Vagina (tissue), 2 donors: ENCODE data around the gene ARHGAP42. TPM values are rescaled to one million over a fixed set of nuclear protein-coding genes. Genes with fewer than 3 reads are reported as not detected.

ENCODE experiments used
- DNase-seq, 2 donors: peaks; one replicate each; pipeline ENCODE4 v3.0.0-alpha.2; 2017; ENCODE audit errors: extremely low spot score in 2 of 2
- H3K27ac ChIP-seq: fragments of 200-600 bp; sonication (generic); one replicate; pipeline ENCODE4 v1.5.1; 2019
- H3K27me3 ChIP-seq: fragments of 200-600 bp; sonication (generic); one replicate; pipeline ENCODE4 v1.5.1; 2019
- H3K36me3 ChIP-seq, 2 donors: fragments of 200-600 bp; sonication (generic); one replicate each; pipeline ENCODE4 v1.5.1; 2017 to 2019
- H3K4me1 ChIP-seq: fragments of 200-600 bp; sonication (generic); one replicate; pipeline ENCODE4 v1.5.1; 2019
- H3K4me3 ChIP-seq, 2 donors: fragments of 200-600 bp; sonication (generic); 1 replicate in 1 of 2; 2 replicates in 1 of 2; pipeline ENCODE4 v1.5.1; 2016 to 2019
- H3K9me3 ChIP-seq: fragments of 200-600 bp; sonication (generic); one replicate; pipeline ENCODE4 v1.5.1; 2019
- CTCF ChIP-seq, 3 experiments: fragments of 450-650 bp in 2 of 3; fragments of 200-600 bp in 1 of 3; sonication (generic) in 1 of 3; IDR thresholded peaks; one replicate each; pipeline ENCODE4 v1.5.1; 2017 to 2019; ENCODE audit warnings: antibody characterized with exemption in 3 of 3, mild to moderate bottlenecking in 2 of 3, moderate library complexity in 2 of 3
- POLR2A ChIP-seq, 2 donors: fragments of 450-650 bp; IDR thresholded peaks; one replicate each; pipeline ENCODE4 v1.6.1; 2017; ENCODE audit warnings: antibody characterized with exemption in 2 of 2, mild to moderate bottlenecking in 2 of 2, moderate library complexity in 2 of 2
- POLR2AphosphoS5 ChIP-seq, 2 donors: sonication (generic); formaldehyde crosslinking; IDR thresholded peaks; one replicate each; pipeline ENCODE4 v1.9.0; 2017; ENCODE audit warnings: antibody characterized with exemption in 2 of 2, mild to moderate bottlenecking in 2 of 2, low read depth in 1 of 2; ENCODE audit not compliant: insufficient read depth in 1 of 2
- intact Hi-C: fragments of 100-400 bp; cut with DNase I; formaldehyde crosslinking; loops from one replicate; pipeline ENCODE4 v1.15.1; 2023
- total RNA-seq: library from RNA; depleted of rRNA; stranded (reverse); fragments of >200 nt; gene quantifications from one replicate; pipeline ENCODE4 v1.2.3, GENCODE V29; 2016

The ARHGAP42 gene
- total RNA-seq, 1 donor from 2014 or later, result 5.9 TPM

GRCh38 chr11:100914415-100915110 is 227.5 kb downstream of the ARHGAP42 start:
- no peak overlapping the region for H3K4me3 ChIP-seq
- intact Hi-C loops, result no loop called here

GRCh38 chr11:100918551-100919500 is 231.7 kb downstream of the ARHGAP42 start:
- intact Hi-C loops, result no loop called here
- H3K27ac ChIP-seq, result no peak overlapping the region
- no peak overlapping the region for H3K4me3 ChIP-seq

More at GRCh38 chr11:100914415-100915110, 227.5 kb downstream of the ARHGAP42 start:
- Histone ChIP-seq H3K4me1 (no peaks in the 10 kb centered on the region), H3K36me3 (no peaks in the 10 kb centered on the region), H3K27me3 (no peaks in the 10 kb centered on the region), H3K9me3 (no peaks in the 10 kb centered on the region), H3K27ac (no peak overlapping the region)
- TF ChIP-seq CTCF (IDR thresholded peaks at IDR 0.05) (no peak), POLR2AphosphoS5 (IDR thresholded peaks at IDR 0.05; ENCODE audit: insufficient read depth in 1 of 2, low read depth in 1 of 2) (no peak), POLR2A (IDR thresholded peaks at IDR 0.05) (no peak)
- DNase-seq, result no peak

DNA sequence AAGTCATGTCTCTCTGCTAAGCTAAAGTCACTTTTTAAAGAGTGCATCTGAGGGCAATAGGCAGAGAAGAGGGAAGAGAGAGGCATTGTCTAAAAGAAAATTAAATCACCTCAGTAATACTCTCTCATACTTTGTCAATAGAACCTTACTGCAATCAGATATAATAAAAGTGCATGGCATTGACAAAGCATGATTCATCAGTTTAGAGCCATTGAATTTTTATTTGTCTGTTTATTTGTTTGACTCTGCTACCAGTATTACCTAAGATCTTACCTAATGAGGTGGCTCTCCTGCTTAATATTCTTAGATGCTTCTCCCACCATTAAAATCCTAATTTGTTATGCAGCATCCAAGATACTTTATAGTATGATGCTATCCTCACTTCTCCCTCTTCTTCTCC is 233.5 kb downstream of the ARHGAP42 start:
- H3K27ac ChIP-seq, result no peak overlapping the region
- intact Hi-C loops, result no loop called here
- no peaks in the 10 kb centered on the region for H3K36me3 ChIP-seq
- no peaks in the 10 kb centered on the region for H3K4me1 ChIP-seq
- no peaks in the 10 kb centered on the region for H3K27me3 ChIP-seq
- H3K4me3 ChIP-seq, result no peak overlapping the region
- TF ChIP-seq POLR2AphosphoS5 (IDR thresholded peaks at IDR 0.05; ENCODE audit: insufficient read depth in 1 of 2, low read depth in 1 of 2), result no peak
- TF ChIP-seq POLR2A (IDR thresholded peaks at IDR 0.05), result no peak
- TF ChIP-seq CTCF (IDR thresholded peaks at IDR 0.05), result no peak
- no peaks in the 10 kb centered on the region for H3K9me3 ChIP-seq
- no peak for DNase-seq

More at GRCh38 chr11:100918551-100919500, 231.7 kb downstream of the ARHGAP42 start:
- Histone ChIP-seq H3K4me1 (no peaks in the 10 kb centered on the region), H3K36me3 (no peaks in the 10 kb centered on the region), H3K27me3 (no peaks in the 10 kb centered on the region), H3K9me3 (no peaks in the 10 kb centered on the region)
- no peak for DNase-seq
- TF ChIP-seq POLR2AphosphoS5 (IDR thresholded peaks at IDR 0.05; ENCODE audit: insufficient read depth in 1 of 2, low read depth in 1 of 2), result no peak
- no peak for TF ChIP-seq POLR2A (IDR thresholded peaks at IDR 0.05)
- no peak for TF ChIP-seq CTCF (IDR thresholded peaks at IDR 0.05)

DNA sequence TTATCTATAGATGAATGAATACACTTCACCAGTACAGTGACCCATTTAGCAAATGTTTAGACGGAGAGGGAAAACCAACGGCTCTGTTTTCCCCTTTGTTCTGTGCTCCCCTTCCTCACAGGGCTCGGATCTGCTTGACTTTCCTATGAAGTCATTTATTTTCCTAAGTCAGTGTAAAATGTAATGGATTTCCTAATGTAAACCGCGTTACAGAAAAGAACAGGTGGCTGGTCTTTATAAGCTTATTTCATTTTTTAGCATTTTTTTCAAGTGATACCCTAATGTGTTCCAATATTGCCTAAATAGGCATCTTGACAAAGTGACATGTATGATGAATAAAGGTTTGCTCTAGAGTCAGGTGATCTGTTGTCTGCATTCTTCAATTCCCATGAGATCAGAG is 235.0 kb downstream of the ARHGAP42 start:
- H3K36me3 ChIP-seq, result no peaks in the 10 kb centered on the region
- no peaks in the 10 kb centered on the region for H3K27me3 ChIP-seq
- intact Hi-C loops, result no loop called here
- no peaks in the 10 kb centered on the region for H3K4me1 ChIP-seq
- DNase-seq, result no peak
- H3K4me3 ChIP-seq, result no peak overlapping the region
- no peaks in the 10 kb centered on the region for H3K9me3 ChIP-seq
- TF ChIP-seq POLR2AphosphoS5 (IDR thresholded peaks at IDR 0.05; ENCODE audit: insufficient read depth in 1 of 2, low read depth in 1 of 2), result no peak
- no peak for TF ChIP-seq POLR2A (IDR thresholded peaks at IDR 0.05)
- TF ChIP-seq CTCF (IDR thresholded peaks at IDR 0.05), result no peak
- H3K27ac ChIP-seq, result no peak overlapping the region
